IMR-90 (cell line): ENCODE results near the gene GTPBP6. TPM values are rescaled to one million over a fixed set of nuclear protein-coding genes. Genes with fewer than 3 reads are reported as not detected.

Source experiments
- ATAC-seq: fragments of 200-7000 bp; cut with Tn5 transposase; 2 replicates; pipeline ENCODE4 v1.9.1; 2020; ENCODE audit warnings: low read depth, mild to moderate bottlenecking, moderate library complexity
- BruUV-seq: library from RNA; stranded (reverse); fragments of 400-500 nt; replicated peaks from 2 replicates; lab custom pipeline; 2021; lab: Mats Ljungman, UMichigan
- CTCF ChIA-PET: fragments of 300-600 bp; formaldehyde crosslinking; extraction: SDS; loops from one replicate; lab custom pipeline; 2021; ENCODE audit warnings: antibody characterized with exemption; lab: Yijun Ruan, JAX
- POLR2A ChIA-PET: fragments of 300-600 bp; sonication (Branson Sonifier 250); formaldehyde crosslinking; loops from one replicate; lab custom pipeline; 2022; ENCODE audit warnings: antibody characterized with exemption; ENCODE audit not compliant: unreplicated experiment; lab: Charles Lee
- DNase-seq: peaks from one replicate; pipeline ENCODE4 v3.0.0; 2013
- H2AFZ ChIP-seq: replicated peaks from 2 replicates; pipeline ENCODE3; 2013; ENCODE audit warnings: low read length, mild to moderate bottlenecking; ENCODE audit not compliant: poor library complexity
- H2AK5ac ChIP-seq: 2 replicates; pipeline ENCODE4 v1.6.1; 2013; ENCODE audit warnings: low read depth, low read length, inconsistent platforms
- H2AK9ac ChIP-seq: replicated peaks from 2 replicates; pipeline ENCODE3; 2013; ENCODE audit warnings: mild to moderate bottlenecking, low read depth, low read length, moderate library complexity; ENCODE audit not compliant: poor library complexity
- H2BK120ac ChIP-seq: 2 replicates; pipeline ENCODE4 v1.6.1; 2013; ENCODE audit warnings: low read depth, low read length, inconsistent platforms
- H2BK15ac ChIP-seq: 3 replicates; pipeline ENCODE4 v1.6.1; 2013; ENCODE audit warnings: low read depth, low read length, inconsistent platforms
- H2BK20ac ChIP-seq: 2 replicates; pipeline ENCODE4 v1.6.1; 2013; ENCODE audit warnings: low read depth, mild to moderate bottlenecking, inconsistent platforms, low read length, moderate library complexity
- H2BK5ac ChIP-seq: 2 replicates; pipeline ENCODE4 v1.6.1; 2013; ENCODE audit warnings: mild to moderate bottlenecking, low read depth, low read length, inconsistent platforms; ENCODE audit not compliant: poor library complexity, severe bottlenecking
- H3K14ac ChIP-seq: replicated peaks from 2 replicates; pipeline ENCODE4 v1.6.1; 2013; ENCODE audit warnings: low read depth, low read length, inconsistent platforms
- H3K18ac ChIP-seq: 2 replicates; pipeline ENCODE4 v1.6.1; 2013; ENCODE audit warnings: low read depth, low read length, control low read depth
- H3K23ac ChIP-seq: 2 replicates; pipeline ENCODE4 v1.6.1; 2013; ENCODE audit warnings: low read depth, low read length, inconsistent platforms
- H3K27ac ChIP-seq: 2 replicates; pipeline ENCODE4 v1.5.1; 2013; ENCODE audit warnings: mild to moderate bottlenecking, control low read depth, low read length; ENCODE audit not compliant: insufficient read depth
- H3K27me3 ChIP-seq: 2 replicates; pipeline ENCODE4 v1.6.1; 2013; ENCODE audit warnings: low read length; ENCODE audit not compliant: control insufficient read depth, insufficient read depth
- H3K36me3 ChIP-seq: 2 replicates; pipeline ENCODE4 v1.6.1; 2013; ENCODE audit warnings: low read length, mixed read lengths; ENCODE audit not compliant: control insufficient read depth, insufficient read depth
- H3K4ac ChIP-seq: 2 replicates; pipeline ENCODE4 v1.6.1; 2013; ENCODE audit warnings: low read depth, low read length, inconsistent platforms
- H3K4me1 ChIP-seq: 2 replicates; pipeline ENCODE4 v1.6.1; 2013; ENCODE audit warnings: low read length, mixed read lengths; ENCODE audit not compliant: control insufficient read depth, insufficient read depth
- H3K4me2 ChIP-seq: 2 replicates; pipeline ENCODE4 v1.6.1; 2013; ENCODE audit warnings: low read depth, mild to moderate bottlenecking, control low read depth, low read length, moderate library complexity
- H3K4me3 ChIP-seq: 2 replicates; pipeline ENCODE4 v1.5.1; 2013; ENCODE audit warnings: low read depth, mild to moderate bottlenecking, control low read depth, low read length, moderate library complexity; ENCODE audit not compliant: insufficient read depth
- H3K56ac ChIP-seq: 2 replicates; pipeline ENCODE4 v1.6.1; 2013; ENCODE audit warnings: low read length, inconsistent platforms; ENCODE audit not compliant: insufficient read depth; ENCODE audit errors: extremely low read depth
- H3K79me1 ChIP-seq, 2 experiments: 2 replicates each; pipeline ENCODE4 v1.6.1; 2013; ENCODE audit warnings: low read length in 2 of 2, inconsistent platforms in 1 of 2, low read depth in 1 of 2
- H3K9ac ChIP-seq: 2 replicates; pipeline ENCODE4 v1.6.1; 2013; ENCODE audit warnings: low read depth, low read length, control low read depth
- H3K9me1 ChIP-seq: 2 replicates; pipeline ENCODE4 v1.6.1; 2013; ENCODE audit warnings: low read length, inconsistent platforms; ENCODE audit not compliant: insufficient read depth
- H3K9me3 ChIP-seq: 2 replicates; pipeline ENCODE4 v1.6.1; 2013; ENCODE audit warnings: low read length; ENCODE audit not compliant: control insufficient read depth, insufficient read depth
- H4K20me1 ChIP-seq: 2 replicates; pipeline ENCODE4 v1.6.1; 2013; ENCODE audit warnings: low read length, inconsistent platforms; ENCODE audit not compliant: insufficient read depth
- H4K5ac ChIP-seq: 2 replicates; pipeline ENCODE4 v1.6.1; 2013; ENCODE audit warnings: mild to moderate bottlenecking, low read depth, low read length, control low read depth
- H4K8ac ChIP-seq, 2 experiments: 2 replicates each; pipeline ENCODE4 v1.6.1; 2013; ENCODE audit warnings: low read depth in 2 of 2, low read length in 2 of 2, control low read depth in 1 of 2, inconsistent platforms in 1 of 2
- H4K91ac ChIP-seq: 2 replicates; pipeline ENCODE4 v1.6.1; 2013; ENCODE audit warnings: low read depth, low read length, inconsistent platforms; ENCODE audit not compliant: insufficient read depth
- BHLHE40 ChIP-seq: fragments of 150-350 bp; IDR thresholded peaks from 2 replicates; pipeline ENCODE4 v1.6.1; 2016; ENCODE audit warnings: mild to moderate bottlenecking, low read depth, low read length
- CEBPB ChIP-seq: IDR thresholded peaks from 2 replicates; pipeline ENCODE4 v1.6.1; 2012; ENCODE audit warnings: low read depth, low read length, improper control_type of control experiment
- CHD1 ChIP-seq: IDR thresholded peaks from 2 replicates; pipeline ENCODE4 v1.6.1; 2012; ENCODE audit warnings: low read depth, low read length, improper control_type of control experiment
- FOS ChIP-seq: fragments of 150-350 bp; IDR thresholded peaks from 2 replicates; pipeline ENCODE4 v1.6.1; 2016; ENCODE audit warnings: low read depth, low read length
- MAFK ChIP-seq: IDR thresholded peaks from 2 replicates; pipeline ENCODE4 v1.6.1; 2012; ENCODE audit warnings: low read depth, low read length, improper control_type of control experiment
- MAZ ChIP-seq: IDR thresholded peaks from 2 replicates; pipeline ENCODE4 v1.6.1; 2012; ENCODE audit warnings: low read depth, mild to moderate bottlenecking, low read length, improper control_type of control experiment, moderate library complexity, borderline replicate concordance
- MXI1 ChIP-seq: IDR thresholded peaks from 2 replicates; pipeline ENCODE4 v1.6.1; 2012; ENCODE audit warnings: low read depth, mild to moderate bottlenecking, low read length, moderate library complexity, borderline replicate concordance
- NFE2L2 ChIP-seq: fragments of 150-350 bp; IDR thresholded peaks from 2 replicates; pipeline ENCODE4 v1.6.1; 2016; ENCODE audit warnings: low read depth, mild to moderate bottlenecking, low read length
- POLR2A ChIP-seq: IDR thresholded peaks from 2 replicates; pipeline ENCODE4 v1.6.1; 2012; ENCODE audit warnings: mild to moderate bottlenecking, low read depth, low read length
- RAD21 ChIP-seq: IDR thresholded peaks from 2 replicates; pipeline ENCODE4 v1.6.1; 2012; ENCODE audit warnings: low read length, improper control_type of control experiment
- RCOR1 ChIP-seq: IDR thresholded peaks from 2 replicates; pipeline ENCODE4 v1.6.1; 2012; ENCODE audit warnings: mild to moderate bottlenecking, low read length, improper control_type of control experiment; ENCODE audit not compliant: insufficient replicate concordance
- RFX5 ChIP-seq: IDR thresholded peaks from 2 replicates; pipeline ENCODE4 v1.8.0; 2012; ENCODE audit warnings: low read depth, mild to moderate bottlenecking, low read length, moderate library complexity
- SMC3 ChIP-seq: fragments of 150-350 bp; IDR thresholded peaks from 2 replicates; pipeline ENCODE4 v1.6.1; 2016; ENCODE audit warnings: low read depth, mild to moderate bottlenecking, antibody characterized with exemption, low read length, moderate library complexity
- WGBS, 2 experiments: methylation state at CpG; one replicate each; pipeline versions ENCODE4 v1.1.5 to v1.1.7; 2013; ENCODE audit warnings: missing lambda C conversion rate in 2 of 2; ENCODE audit not compliant: insufficient read length in 1 of 2; ENCODE audit errors: extremely low coverage in 2 of 2; 5-methylcytosine and 5-hydroxymethylcytosine counted together
- dilution Hi-C: fragments of 300-500 bp; cut with HindIII; formaldehyde crosslinking; loops from one replicate; pipeline ENCODE4 v1.14.3; 2018; ENCODE audit warnings: low sequenced_read_pairs; ENCODE audit not compliant: unreplicated experiment
- in situ Hi-C: fragments of 300-500 bp; cut with MboI; formaldehyde crosslinking; loops from 3 replicates; pipeline ENCODE4 v1.14.3; 2019; ENCODE audit warnings: low sequenced_read_pairs, inconsistent platforms, mixed read lengths
- intact Hi-C: fragments of 100-400 bp; cut with micrococcal nuclease; formaldehyde crosslinking; loops from 2 replicates; pipeline ENCODE4 v1.10.0; 2022
- polyA plus RNA-seq, 3 experiments: library from polyadenylated mRNA; depleted of rRNA; stranded (reverse); fragments of >200 nt; gene quantifications; 2 replicates each; pipeline ENCODE4 v1.2.3, GENCODE V29; 2012; ENCODE audit warnings: low replicate concordance in 1 of 3
- total RNA-seq: library from RNA; depleted of rRNA; stranded (reverse); fragments of >200 nt; gene quantifications from 2 replicates; pipeline ENCODE4 v1.2.3, GENCODE V29; 2012
- TF ChIP-seq, protein P1 (sequence below): fragments of 150-350 bp; IDR thresholded peaks from 2 replicates; pipeline ENCODE4 v1.6.1; 2016; ENCODE audit warnings: low read depth, mild to moderate bottlenecking, low read length, moderate library complexity, borderline replicate concordance
- TF ChIP-seq, protein P2 (sequence below): conservative IDR thresholded peaks from 2 replicates; pipeline ENCODE4 v1.5.1; 2012; ENCODE audit warnings: mild to moderate bottlenecking, low read depth, low read length, improper control_type of control experiment
- TF ChIP-seq, protein P3 (sequence below): fragments of 150-350 bp; IDR thresholded peaks from 2 replicates; pipeline ENCODE4 v1.6.1; 2017; ENCODE audit warnings: mild to moderate bottlenecking, antibody characterized with exemption, low read length, low read depth

Gene GTPBP6
- total and polyA plus RNA-seq, 2 of the 4 experiments (the other 2 are of a cell fraction), result 24.0 to 31.6 TPM

DNA sequence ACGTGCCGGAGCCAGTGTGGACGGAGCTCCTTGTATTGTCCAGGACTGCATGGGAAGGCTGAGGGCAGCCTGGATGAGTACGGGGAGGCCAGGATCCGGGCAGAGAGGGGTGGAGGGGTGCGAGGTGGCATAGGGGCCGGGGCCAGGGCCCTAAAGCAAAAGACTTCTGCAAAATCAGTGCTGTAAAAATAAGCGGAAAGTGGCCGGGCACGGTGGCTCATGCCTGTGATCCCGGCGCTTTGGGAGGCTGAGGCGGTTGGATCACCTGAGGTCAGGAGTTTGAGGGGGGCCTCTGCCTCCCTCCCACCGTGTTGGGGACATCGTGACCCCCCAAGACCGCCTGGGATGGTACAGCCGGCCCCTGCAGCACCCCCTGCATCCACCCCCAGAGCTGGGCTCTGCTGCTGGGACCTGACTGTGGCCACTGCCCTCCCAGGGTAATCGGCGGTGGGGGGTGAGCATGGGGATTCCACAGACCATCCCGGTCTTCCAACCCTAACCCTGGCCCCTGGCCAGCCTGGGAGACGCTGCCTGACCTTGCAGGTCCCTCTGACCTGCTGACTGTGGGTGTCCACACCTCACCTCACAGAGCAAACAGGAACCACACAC is 60.8 kb downstream of the GTPBP6 start:
- ATAC-seq, result no peak
- Histone ChIP-seq H3K9ac (no peak overlapping the region), H3K27me3 (no peaks in the 10 kb centered on the region), H4K20me1 (no peaks in the 10 kb centered on the region), H2BK15ac (no peak overlapping the region), H3K4me3 (no peak overlapping the region), H4K5ac (no peak overlapping the region), H3K79me1 (no peaks in the 10 kb centered on the region), H3K4me1 (no peaks in the 10 kb centered on the region), H3K4ac (no peak overlapping the region), H3K36me3 (no peaks in the 10 kb centered on the region), H2AK5ac (no peak overlapping the region), H3K56ac (no peak overlapping the region), H3K23ac (no peak overlapping the region), H3K27ac (no peak overlapping the region), H4K91ac (no peak overlapping the region), H4K8ac (no peak overlapping the region), H2AFZ (no peak overlapping the region), H2BK20ac (no peak overlapping the region), H3K9me3 (peaks cover 4% of the 10 kb centered on the region; the same call in 1 of the 2 replicates), H3K9me1 (no peaks in the 10 kb centered on the region), H2BK5ac (no peak overlapping the region), H3K14ac (no peak overlapping the region), H3K18ac (no peak overlapping the region), H3K4me2 (no peak overlapping the region), H2AK9ac (no peak overlapping the region), H2BK120ac (no peak overlapping the region)
- intact Hi-C loops, result no loop called here
- DNase-seq, result no peak
- POLR2A ChIA-PET, result no interaction called here
- in situ Hi-C loops, result no loop called here
- WGBS, 2 experiments, result 74% methylated on average over 11 of the region's 21 CpGs; no CpG with 5 or more reads in 1 of the 2 experiments
- BruUV-seq, result no TSS peak
- TF ChIP-seq, protein P1, sequence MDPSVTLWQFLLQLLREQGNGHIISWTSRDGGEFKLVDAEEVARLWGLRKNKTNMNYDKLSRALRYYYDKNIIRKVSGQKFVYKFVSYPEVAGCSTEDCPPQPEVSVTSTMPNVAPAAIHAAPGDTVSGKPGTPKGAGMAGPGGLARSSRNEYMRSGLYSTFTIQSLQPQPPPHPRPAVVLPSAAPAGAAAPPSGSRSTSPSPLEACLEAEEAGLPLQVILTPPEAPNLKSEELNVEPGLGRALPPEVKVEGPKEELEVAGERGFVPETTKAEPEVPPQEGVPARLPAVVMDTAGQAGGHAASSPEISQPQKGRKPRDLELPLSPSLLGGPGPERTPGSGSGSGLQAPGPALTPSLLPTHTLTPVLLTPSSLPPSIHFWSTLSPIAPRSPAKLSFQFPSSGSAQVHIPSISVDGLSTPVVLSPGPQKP, result no peak
- TF ChIP-seq CHD1, result no peak
- no peak for TF ChIP-seq POLR2A
- no peak for TF ChIP-seq MAZ
- TF ChIP-seq SMC3, result no peak
- TF ChIP-seq, protein P2, sequence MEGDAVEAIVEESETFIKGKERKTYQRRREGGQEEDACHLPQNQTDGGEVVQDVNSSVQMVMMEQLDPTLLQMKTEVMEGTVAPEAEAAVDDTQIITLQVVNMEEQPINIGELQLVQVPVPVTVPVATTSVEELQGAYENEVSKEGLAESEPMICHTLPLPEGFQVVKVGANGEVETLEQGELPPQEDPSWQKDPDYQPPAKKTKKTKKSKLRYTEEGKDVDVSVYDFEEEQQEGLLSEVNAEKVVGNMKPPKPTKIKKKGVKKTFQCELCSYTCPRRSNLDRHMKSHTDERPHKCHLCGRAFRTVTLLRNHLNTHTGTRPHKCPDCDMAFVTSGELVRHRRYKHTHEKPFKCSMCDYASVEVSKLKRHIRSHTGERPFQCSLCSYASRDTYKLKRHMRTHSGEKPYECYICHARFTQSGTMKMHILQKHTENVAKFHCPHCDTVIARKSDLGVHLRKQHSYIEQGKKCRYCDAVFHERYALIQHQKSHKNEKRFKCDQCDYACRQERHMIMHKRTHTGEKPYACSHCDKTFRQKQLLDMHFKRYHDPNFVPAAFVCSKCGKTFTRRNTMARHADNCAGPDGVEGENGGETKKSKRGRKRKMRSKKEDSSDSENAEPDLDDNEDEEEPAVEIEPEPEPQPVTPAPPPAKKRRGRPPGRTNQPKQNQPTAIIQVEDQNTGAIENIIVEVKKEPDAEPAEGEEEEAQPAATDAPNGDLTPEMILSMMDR, result no peak
- no peak for TF ChIP-seq RCOR1
- TF ChIP-seq RAD21, result no peak
- TF ChIP-seq MXI1, result no peak
- TF ChIP-seq BHLHE40, result no peak
- TF ChIP-seq CEBPB, result no peak
- TF ChIP-seq FOS, result no peak
- TF ChIP-seq RFX5, result no peak
- TF ChIP-seq MAFK, result no peak
- TF ChIP-seq, protein P3, sequence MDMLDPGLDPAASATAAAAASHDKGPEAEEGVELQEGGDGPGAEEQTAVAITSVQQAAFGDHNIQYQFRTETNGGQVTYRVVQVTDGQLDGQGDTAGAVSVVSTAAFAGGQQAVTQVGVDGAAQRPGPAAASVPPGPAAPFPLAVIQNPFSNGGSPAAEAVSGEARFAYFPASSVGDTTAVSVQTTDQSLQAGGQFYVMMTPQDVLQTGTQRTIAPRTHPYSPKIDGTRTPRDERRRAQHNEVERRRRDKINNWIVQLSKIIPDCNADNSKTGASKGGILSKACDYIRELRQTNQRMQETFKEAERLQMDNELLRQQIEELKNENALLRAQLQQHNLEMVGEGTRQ, result no peak
- TF ChIP-seq NFE2L2, result no peak
- CTCF ChIA-PET, result no interaction called here
- dilution Hi-C loops, result no loop called here
